Epithelial cell of esophagus (primary cell): Measurements from ENCODE around the gene AGRP.

Experiments used
- DNase-seq: peaks from one replicate; pipeline ENCODE4 v3.0.0; 2010; ENCODE audit warnings: low read depth
- H3K4me3 ChIP-seq: 2 replicates; pipeline ENCODE4 v1.5.1; 2011; ENCODE audit warnings: mild to moderate bottlenecking, low read length, control low read depth
- CTCF ChIP-seq: IDR thresholded peaks from 2 replicates; pipeline ENCODE4 v1.5.1; 2011; ENCODE audit warnings: low read depth, mild to moderate bottlenecking, low read length, control low read depth, inconsistent platforms; ENCODE audit not compliant: insufficient read depth; ENCODE audit errors: missing control alignments

Gene AGRP

DNA sequence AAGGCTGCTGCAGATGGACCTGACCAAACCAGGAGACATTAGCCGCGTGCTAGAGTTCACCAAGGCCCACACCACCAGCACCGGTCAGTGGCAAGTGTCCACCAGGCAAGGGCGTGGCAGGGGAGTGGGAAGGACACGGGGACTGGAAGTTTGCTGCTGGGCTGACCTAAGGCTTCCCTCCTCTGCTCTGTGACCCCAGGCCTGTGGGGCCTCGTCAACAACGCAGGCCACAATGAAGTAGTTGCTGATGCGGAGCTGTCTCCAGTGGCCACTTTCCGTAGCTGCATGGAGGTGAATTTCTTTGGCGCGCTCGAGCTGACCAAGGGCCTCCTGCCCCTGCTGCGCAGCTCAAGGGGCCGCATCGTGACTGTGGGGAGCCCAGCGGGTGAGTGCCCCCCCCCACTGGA is 47.6 kb downstream of the AGRP start:
- no peak for DNase-seq
- TF ChIP-seq CTCF = no peak
- H3K4me3 ChIP-seq = no peak overlapping the region

GRCh38 chr16:67433131-67433719 is 50.1 kb downstream of the AGRP start:
- H3K4me3 ChIP-seq = no peak overlapping the region
- TF ChIP-seq CTCF = no peak
- DNase-seq = no peak
